Upper lobe of left lung (tissue), 6 donors: ENCODE results near the gene TGIF2LY. TPM values are rescaled to one million over a fixed set of nuclear protein-coding genes. Genes with fewer than 3 reads are reported as not detected.
"Not testable (repeated sequence)": the region's sequence is repeated elsewhere in the genome, so short reads cannot be mapped to it uniquely, and the experiment has no call there.

Source experiments
- ATAC-seq, 2 donors: fragments of 200-7000 bp; cut with Tn5 transposase; one replicate each; pipeline ENCODE4 v1.9.1; 2022; ENCODE audit warnings: mild to moderate bottlenecking in 2 of 2, moderate library complexity in 2 of 2; ENCODE audit not compliant: low FRiP score in 2 of 2
- DNase-seq, 2 donors: peaks; one replicate each; pipeline ENCODE4 v3.0.0-alpha.2; 2019 to 2020
- H3K27ac ChIP-seq, 4 donors: fragments of 200-600 bp; sonication (generic); one replicate each; pipeline ENCODE4 v1.5.1; 2016 to 2019
- H3K27me3 ChIP-seq, 4 donors: fragments of 200-600 bp; sonication (generic); one replicate each; pipeline ENCODE4 v1.5.1; 2017 to 2019
- H3K36me3 ChIP-seq, 4 donors: fragments of 200-600 bp; sonication (generic); one replicate each; pipeline ENCODE4 v1.5.1; 2016 to 2019
- H3K4me1 ChIP-seq, 4 donors: fragments of 200-600 bp; sonication (generic); one replicate each; pipeline ENCODE4 v1.5.1; 2018 to 2019
- H3K4me3 ChIP-seq, 4 donors: fragments of 200-600 bp; sonication (generic); one replicate each; pipeline ENCODE4 v1.5.1; 2017 to 2019; ENCODE audit warnings: mild to moderate bottlenecking in 2 of 4, moderate library complexity in 1 of 4
- H3K9me3 ChIP-seq, 4 donors: fragments of 200-600 bp; sonication (generic); one replicate each; pipeline ENCODE4 v1.5.1; 2018 to 2019
- WGBS, 2 donors: methylation state at CpG; one replicate each; pipeline ENCODE4 v1.1.5; 2017 to 2018; 5-methylcytosine and 5-hydroxymethylcytosine counted together
- small RNA-seq, 4 donors: library from RNA; depleted of rRNA; stranded (forward); fragments of <200 nt; gene quantifications; one replicate each; pipeline ENCODE3, GENCODE V24; 2016
- total RNA-seq, 6 donors: library from RNA; depleted of rRNA in 4 of 6; stranded (reverse); fragments of >200 nt in 4 of 6; gene quantifications; one replicate each; pipeline versions ENCODE4 v1.1.0 to v1.2.1, GENCODE V29; 2016 to 2021
- donor health status: DM: no; HTN: no; CAD: no; lungs with moderate emphysema.
- donor health status: DM: no; HTN: yes; CAD: no; lungs with severe emphysema.

TGIF2LY gene
- total RNA-seq, result not detected

DNA sequence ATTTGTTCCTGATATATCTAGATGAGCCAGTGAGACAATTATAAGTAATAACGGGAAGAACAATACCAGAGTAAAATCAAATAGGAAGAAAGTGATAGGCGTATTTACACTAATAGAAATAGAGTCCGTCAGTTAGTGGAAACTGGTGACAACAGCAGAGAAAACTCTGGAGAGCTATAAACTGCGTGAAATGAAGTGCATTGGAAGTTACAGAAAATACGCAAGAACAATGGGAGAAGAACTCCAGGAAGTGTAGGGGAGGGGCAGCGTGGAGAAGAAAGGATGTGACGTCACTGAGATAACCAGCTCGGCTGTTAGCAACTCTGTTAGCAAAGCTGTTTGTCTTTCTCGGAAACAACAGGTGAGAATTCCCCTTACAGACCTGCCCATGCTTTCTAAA is at the start of gene TGIF2LY:
Gene TGIF2LY, plus strand, starts transcription at position 301 of the 400 bp plus-strand sequence. CDS start 178 bp downstream, outside the sequence.
- not testable (repeated sequence) for H3K27me3 ChIP-seq, H3K4me3 ChIP-seq, ATAC-seq, H3K36me3 ChIP-seq, H3K9me3 ChIP-seq, H3K27ac ChIP-seq, DNase-seq, H3K4me1 ChIP-seq
- 72% methylated on average over 9 of the region's 9 CpGs; no CpG with 5 or more reads in 1 of the 2 donors for WGBS, 2 donors

Small RNA genes within 50 kb of the gene (small RNA-seq; reads per million reads assigned to genes)
- gene PRRC2CP1, result 0 reads per million in 4 donors
